OCI-LY7 (cell line): ENCODE results near the gene CTTNBP2.

Experiments
- CTCF ChIP-seq: fragments of 200-600 bp; sonication (generic); conservative IDR thresholded peaks from 2 replicates; pipeline ENCODE4 v1.5.1; 2014; ENCODE audit warnings: mild to moderate bottlenecking, antibody characterized with exemption, low read length, moderate library complexity, mixed read lengths
- EZH2phosphoT487 ChIP-seq: fragments of 200-600 bp; sonication (generic); IDR thresholded peaks from 2 replicates; pipeline ENCODE4 v1.6.1; 2018; ENCODE audit warnings: low read depth, borderline replicate concordance, mild to moderate bottlenecking, mixed run types, antibody characterized with exemption, low read length, moderate library complexity, mixed read lengths

GRCh38 chr7:117796889-117797288, 76.4 kb downstream of the CTTNBP2 start:
- TF ChIP-seq CTCF, result no peak
- no peak for TF ChIP-seq EZH2phosphoT487
